OCI-LY1 (cell line): ENCODE measurements around the gene NDUFB3.
"Not testable (repeated sequence)": the region's sequence is repeated elsewhere in the genome, so short reads cannot be mapped to it uniquely, and the experiment has no call there.

Experiments
- H2AFZ ChIP-seq: fragments of 200-600 bp; sonication (generic), shearing (Covaris generic); 2 replicates; pipeline ENCODE4 v1.6.0; 2014; ENCODE audit warnings: antibody characterized with exemption, mild to moderate bottlenecking, low read length
- H3F3A ChIP-seq: fragments of 200-600 bp; sonication (generic), shearing (Covaris generic); 2 replicates; pipeline ENCODE4 v1.6.0; 2014; ENCODE audit warnings: mild to moderate bottlenecking, antibody characterized with exemption, low read length, moderate library complexity; ENCODE audit not compliant: insufficient read depth
- H3K27ac ChIP-seq: fragments of 200-600 bp; sonication (generic); 2 replicates; pipeline ENCODE4 v1.5.1; 2014; ENCODE audit warnings: low read length, mixed run types, mild to moderate bottlenecking, low read depth; ENCODE audit not compliant: poor library complexity, severe bottlenecking
- H3K27me3 ChIP-seq: fragments of 200-600 bp; sonication (generic); 2 replicates; pipeline ENCODE4 v1.6.0; 2014; ENCODE audit warnings: antibody characterized with exemption, mild to moderate bottlenecking, low read length, moderate library complexity; ENCODE audit not compliant: insufficient read depth
- H3K36me3 ChIP-seq: fragments of 200-600 bp; sonication (generic); 2 replicates; pipeline ENCODE4 v1.6.1; 2014; ENCODE audit warnings: mild to moderate bottlenecking, antibody characterized with exemption, low read length, moderate library complexity, mixed read lengths; ENCODE audit not compliant: insufficient read depth
- H3K4me1 ChIP-seq: fragments of 200-600 bp; sonication (generic); 2 replicates; pipeline ENCODE4 v1.5.1; 2014; ENCODE audit warnings: mild to moderate bottlenecking, low read length, moderate library complexity; ENCODE audit not compliant: insufficient read depth, severe bottlenecking
- H3K4me2 ChIP-seq: fragments of 200-600 bp; sonication (generic), shearing (Covaris generic); 2 replicates; pipeline ENCODE4 v1.6.1; 2014; ENCODE audit warnings: low read length
- H3K4me3 ChIP-seq: fragments of 200-600 bp; sonication (generic); 2 replicates; pipeline ENCODE4 v1.5.1; 2014; ENCODE audit warnings: low read length, low read depth, mild to moderate bottlenecking, mixed read lengths; ENCODE audit not compliant: poor library complexity, severe bottlenecking
- H3K79me2 ChIP-seq: fragments of 200-600 bp; shearing (Covaris generic); 2 replicates; pipeline ENCODE4 v1.6.1; 2016; ENCODE audit warnings: mixed run types, low read length, mixed read lengths; ENCODE audit not compliant: insufficient read depth
- H3K9ac ChIP-seq: fragments of 200-600 bp; sonication (generic), shearing (Covaris generic); 2 replicates; pipeline ENCODE4 v1.6.1; 2014; ENCODE audit warnings: mild to moderate bottlenecking, low read length, mixed read lengths
- H3K9me2 ChIP-seq: fragments of 200-600 bp; sonication (generic), shearing (Covaris generic); 2 replicates; pipeline ENCODE4 v1.6.1; 2014; ENCODE audit warnings: low read depth, mild to moderate bottlenecking, low read length, mixed read lengths
- H3K9me3 ChIP-seq: fragments of 200-600 bp; shearing (Covaris generic); 2 replicates; pipeline ENCODE4 v1.6.1; 2014; ENCODE audit warnings: low read length, mixed read lengths
- H4K20me1 ChIP-seq: fragments of 200-600 bp; sonication (generic), shearing (Covaris generic); 2 replicates; pipeline ENCODE4 v1.6.0; 2016; ENCODE audit warnings: mild to moderate bottlenecking, low read length; ENCODE audit not compliant: insufficient read depth
- EZH2 ChIP-seq: fragments of 200-600 bp; sonication (generic), shearing (Covaris generic); IDR thresholded peaks from 2 replicates; pipeline ENCODE4 v1.8.0; 2017; ENCODE audit warnings: borderline replicate concordance, mixed run types, mild to moderate bottlenecking, antibody characterized with exemption, low read length, moderate library complexity, mixed read lengths
- TF ChIP-seq, protein P1 (sequence below): fragments of 200-600 bp; sonication (generic), shearing (Covaris generic); IDR thresholded peaks from 2 replicates; pipeline ENCODE4 v1.5.1; 2017; ENCODE audit warnings: mild to moderate bottlenecking, antibody characterized with exemption, low read length, moderate library complexity, mixed read lengths

The NDUFB3 gene

DNA sequence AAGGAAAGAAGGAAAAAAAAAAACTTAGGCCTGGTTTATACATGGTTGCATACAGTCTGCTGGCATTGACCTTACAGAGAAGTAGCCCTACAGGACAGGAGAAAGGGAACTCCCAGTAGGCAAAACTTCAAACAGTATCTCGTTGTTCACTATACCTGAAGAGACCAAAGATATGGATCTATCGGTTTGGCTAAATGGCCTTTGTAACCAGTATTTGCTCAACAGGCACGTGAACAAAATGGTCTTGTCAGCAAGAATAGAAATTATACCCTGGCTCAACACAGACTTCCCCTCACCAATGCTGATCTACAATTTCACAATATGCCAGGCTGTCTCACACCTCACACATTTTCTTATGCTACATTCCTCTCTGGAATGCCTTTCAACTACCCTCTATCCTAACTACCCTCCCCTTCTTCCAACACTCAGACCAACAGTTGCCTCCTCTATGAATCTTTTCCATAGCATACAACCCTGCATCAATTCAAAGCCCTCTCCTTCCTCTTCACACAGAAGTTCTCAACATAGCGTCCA, 14.0 kb upstream of the NDUFB3 start:
- Histone ChIP-seq H3K9me3 (no peaks in the 10 kb centered on the region), H3K27ac (no peak overlapping the region), H3K4me1 (peaks cover 24% of the 10 kb centered on the region), H3K79me2 (peaks cover 80% of the 10 kb centered on the region), H3K36me3 (peaks cover 20% of the 10 kb centered on the region; the same call in 1 of the 2 replicates), H2AFZ (no peak overlapping the region), H3K27me3 (no peaks in the 10 kb centered on the region), H4K20me1 (no peaks in the 10 kb centered on the region), H3K9ac (no peak overlapping the region), H3K4me3 (no peak overlapping the region), H3F3A (no peaks in the 10 kb centered on the region; the same call in 1 of the 2 replicates), H3K4me2 (no peak overlapping the region), H3K9me2 (no peaks in the 10 kb centered on the region)
- TF ChIP-seq EZH2: no peak
- TF ChIP-seq, protein P1, sequence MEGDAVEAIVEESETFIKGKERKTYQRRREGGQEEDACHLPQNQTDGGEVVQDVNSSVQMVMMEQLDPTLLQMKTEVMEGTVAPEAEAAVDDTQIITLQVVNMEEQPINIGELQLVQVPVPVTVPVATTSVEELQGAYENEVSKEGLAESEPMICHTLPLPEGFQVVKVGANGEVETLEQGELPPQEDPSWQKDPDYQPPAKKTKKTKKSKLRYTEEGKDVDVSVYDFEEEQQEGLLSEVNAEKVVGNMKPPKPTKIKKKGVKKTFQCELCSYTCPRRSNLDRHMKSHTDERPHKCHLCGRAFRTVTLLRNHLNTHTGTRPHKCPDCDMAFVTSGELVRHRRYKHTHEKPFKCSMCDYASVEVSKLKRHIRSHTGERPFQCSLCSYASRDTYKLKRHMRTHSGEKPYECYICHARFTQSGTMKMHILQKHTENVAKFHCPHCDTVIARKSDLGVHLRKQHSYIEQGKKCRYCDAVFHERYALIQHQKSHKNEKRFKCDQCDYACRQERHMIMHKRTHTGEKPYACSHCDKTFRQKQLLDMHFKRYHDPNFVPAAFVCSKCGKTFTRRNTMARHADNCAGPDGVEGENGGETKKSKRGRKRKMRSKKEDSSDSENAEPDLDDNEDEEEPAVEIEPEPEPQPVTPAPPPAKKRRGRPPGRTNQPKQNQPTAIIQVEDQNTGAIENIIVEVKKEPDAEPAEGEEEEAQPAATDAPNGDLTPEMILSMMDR: no peak

- H3F3A ChIP-seq: no peaks in the 10 kb centered on the region; the same call in 1 of the 2 replicates
- peaks cover 18% of the 10 kb centered on the region; the same call in 1 of the 2 replicates for H3K36me3 ChIP-seq
- no peak overlapping the region for H3K9ac ChIP-seq
- TF ChIP-seq EZH2: no peak
- TF ChIP-seq, protein P1: no peak
- H3K79me2 ChIP-seq: peaks cover 76% of the 10 kb centered on the region
- H3K9me2 ChIP-seq: no peaks in the 10 kb centered on the region
- H3K27me3 ChIP-seq: no peaks in the 10 kb centered on the region
- no peak overlapping the region for H3K4me2 ChIP-seq
- no peaks in the 10 kb centered on the region for H4K20me1 ChIP-seq
- no peak overlapping the region for H2AFZ ChIP-seq
- no peak overlapping the region for H3K4me3 ChIP-seq
- H3K27ac ChIP-seq: no peak overlapping the region
- no peaks in the 10 kb centered on the region for H3K9me3 ChIP-seq
- H3K4me1 ChIP-seq: peaks cover 24% of the 10 kb centered on the region
These were observed 12.9 kb upstream of the NDUFB3 start for GRCh38 chr2:201058914-201059313.

- Histone ChIP-seq H3K9ac (no peak overlapping the region), H3K9me3 (no peaks in the 10 kb centered on the region), H3K79me2 (peaks cover 70% of the 10 kb centered on the region), H3F3A (no peaks in the 10 kb centered on the region; the same call in 1 of the 2 replicates), H3K4me3 (no peak overlapping the region), H3K27ac (peak overlapping the region; percentile 70), H3K4me2 (peak overlapping the region; percentile 5; the same call in 1 of the 2 replicates), H3K9me2 (no peaks in the 10 kb centered on the region), H3K36me3 (peaks cover 14% of the 10 kb centered on the region; the same call in 1 of the 2 replicates), H4K20me1 (no peaks in the 10 kb centered on the region), H2AFZ (no peak overlapping the region), H3K27me3 (no peaks in the 10 kb centered on the region), H3K4me1 (peaks cover 24% of the 10 kb centered on the region)
- TF ChIP-seq, protein P1: no peak
- no peak for TF ChIP-seq EZH2
These were observed 11.6 kb upstream of the NDUFB3 start for GRCh38 chr2:201059961-201060755.

DNA sequence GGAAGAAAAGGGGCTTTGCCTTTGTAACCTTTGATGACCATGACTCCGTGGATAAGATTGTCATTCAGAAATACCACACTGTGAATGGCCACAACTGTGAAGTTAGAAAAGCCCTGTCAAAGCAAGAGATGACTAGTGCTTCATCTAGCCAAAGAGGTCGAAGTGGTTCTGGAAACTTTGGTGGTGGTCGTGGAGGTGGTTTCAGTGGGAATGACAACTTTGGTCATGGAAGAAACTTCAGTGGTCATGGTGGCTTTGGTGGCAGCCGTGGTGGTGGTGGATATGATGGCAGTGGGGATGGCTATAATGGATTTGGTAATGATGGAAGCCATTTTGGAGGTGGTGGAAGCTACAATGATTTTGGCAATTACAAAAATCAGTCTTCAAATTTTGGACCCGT, 8.3 kb upstream of the NDUFB3 start:
- H4K20me1 ChIP-seq, H2AFZ ChIP-seq, H3K9me3 ChIP-seq, H3K4me2 ChIP-seq, H3K27ac ChIP-seq, H3K27me3 ChIP-seq, H3K9me2 ChIP-seq, H3K36me3 ChIP-seq, H3K9ac ChIP-seq, H3K4me3 ChIP-seq, H3F3A ChIP-seq: not testable (repeated sequence)
- Histone ChIP-seq H3K79me2 (peaks cover 75% of the 10 kb centered on the region), H3K4me1 (peaks cover 36% of the 10 kb centered on the region)
